Type B pancreatic cell (in vitro differentiated cells): ENCODE measurements around the gene GNAO1. TPM values are rescaled to one million over a fixed set of nuclear protein-coding genes. Genes with fewer than 3 reads are reported as not detected.

Experiments used
- DNase-seq: peaks from one replicate; pipeline ENCODE4 v3.0.0; 2021; ENCODE audit warnings: mixed read lengths; ENCODE audit not compliant: unreplicated experiment; ENCODE audit errors: extremely low spot score
- H3K27ac Mint-ChIP-seq: 2 replicates; pipeline ENCODE4 v1.8.0; 2021; ENCODE audit warnings: mild to moderate bottlenecking, mixed read lengths
- H3K27me3 Mint-ChIP-seq: 2 replicates; pipeline ENCODE4 v1.8.0; 2021; ENCODE audit warnings: mixed read lengths
- H3K36me3 Mint-ChIP-seq: 2 replicates; pipeline ENCODE4 v1.8.0; 2021; ENCODE audit warnings: mixed read lengths
- H3K4me1 Mint-ChIP-seq: one replicate; pipeline ENCODE4 v1.8.0; 2021; ENCODE audit warnings: mixed read lengths; ENCODE audit not compliant: unreplicated experiment
- H3K4me3 Mint-ChIP-seq: 2 replicates; pipeline ENCODE4 v1.8.0; 2021; ENCODE audit warnings: mild to moderate bottlenecking, mixed read lengths
- H3K9me3 Mint-ChIP-seq: 2 replicates; pipeline ENCODE4 v1.8.0; 2021; ENCODE audit warnings: mixed read lengths
- CTCF ChIP-seq: fragments of 200-600 bp; sonication (generic); conservative IDR thresholded peaks from 2 replicates; pipeline ENCODE4 v1.5.0; 2021; ENCODE audit warnings: antibody characterized with exemption, mild to moderate bottlenecking
- total RNA-seq: library from RNA; stranded (reverse); gene quantifications from 2 replicates; pipeline ENCODE4 v1.2.1, GENCODE V29; 2021; ENCODE audit warnings: low replicate concordance

Gene GNAO1
- total RNA-seq, 1 donor from 2014 or later, result 13.2 TPM

GRCh38 chr16:56317998-56318826 is 126.9 kb downstream of the GNAO1 start:
- peak; percentile 98 for TF ChIP-seq CTCF
- Mint-ChIP-seq H3K9me3 (no peaks in the 10 kb centered on the region), H3K27ac (no peak overlapping the region), H3K36me3 (no peaks in the 10 kb centered on the region), H3K27me3 (peaks cover 6% of the 10 kb centered on the region), H3K4me3 (peak overlapping the region; percentile 72), H3K4me1 (no peaks in the 10 kb centered on the region)
- peak; percentile 91 for DNase-seq

GRCh38 chr16:56318827-56319140 is 127.5 kb downstream of the GNAO1 start:
- peaks cover 6% of the 10 kb centered on the region for H3K27me3 Mint-ChIP-seq
- no peaks in the 10 kb centered on the region for H3K36me3 Mint-ChIP-seq
- no peak overlapping the region for H3K4me3 Mint-ChIP-seq
- DNase-seq, result no peak
- TF ChIP-seq CTCF, result no peak
- no peaks in the 10 kb centered on the region for H3K9me3 Mint-ChIP-seq
- H3K27ac Mint-ChIP-seq, result no peak overlapping the region
- H3K4me1 Mint-ChIP-seq, result no peaks in the 10 kb centered on the region

- Mint-ChIP-seq H3K4me3 (no peak overlapping the region), H3K9me3 (no peaks in the 10 kb centered on the region), H3K27me3 (peaks cover 6% of the 10 kb centered on the region), H3K36me3 (no peaks in the 10 kb centered on the region), H3K27ac (no peak overlapping the region), H3K4me1 (no peaks in the 10 kb centered on the region)
- no peak for TF ChIP-seq CTCF
- no peak for DNase-seq
Measured at GRCh38 chr16:56319376-56319775, 128.1 kb downstream of the GNAO1 start.

GRCh38 chr16:56320056-56320455 is 128.8 kb downstream of the GNAO1 start:
- H3K27ac Mint-ChIP-seq, result no peak overlapping the region
- TF ChIP-seq CTCF, result no peak
- H3K9me3 Mint-ChIP-seq, result no peaks in the 10 kb centered on the region
- no peaks in the 10 kb centered on the region for H3K36me3 Mint-ChIP-seq
- DNase-seq, result no peak
- H3K27me3 Mint-ChIP-seq, result peaks cover 6% of the 10 kb centered on the region
- no peak overlapping the region for H3K4me3 Mint-ChIP-seq
- H3K4me1 Mint-ChIP-seq, result no peaks in the 10 kb centered on the region

GRCh38 chr16:56320811-56321558 is 129.7 kb downstream of the GNAO1 start:
- Mint-ChIP-seq H3K27ac (no peak overlapping the region), H3K4me1 (no peaks in the 10 kb centered on the region), H3K27me3 (peaks cover 6% of the 10 kb centered on the region), H3K9me3 (no peaks in the 10 kb centered on the region), H3K4me3 (no peak overlapping the region), H3K36me3 (no peaks in the 10 kb centered on the region)
- TF ChIP-seq CTCF, result no peak
- no peak for DNase-seq
